Tibial nerve (tissue), 3 donors: Measurements from ENCODE around the gene CAPN1.

Experiments used
- POLR2A ChIP-seq, 2 donors: fragments of 450-650 bp; IDR thresholded peaks; one replicate each; pipeline ENCODE4 v1.6.1; 2017; ENCODE audit warnings: antibody characterized with exemption in 2 of 2, mild to moderate bottlenecking in 2 of 2, moderate library complexity in 2 of 2
- TF ChIP-seq, protein P1 (sequence below), 5 experiments: fragments of 200-600 bp in 3 of 5; fragments of 450-650 bp in 2 of 5; sonication (generic) in 3 of 5; IDR thresholded peaks; one replicate each; pipeline ENCODE4 v1.5.1; 2016 to 2019; ENCODE audit warnings: antibody characterized with exemption in 5 of 5, mild to moderate bottlenecking in 3 of 5, moderate library complexity in 2 of 5

DNA sequence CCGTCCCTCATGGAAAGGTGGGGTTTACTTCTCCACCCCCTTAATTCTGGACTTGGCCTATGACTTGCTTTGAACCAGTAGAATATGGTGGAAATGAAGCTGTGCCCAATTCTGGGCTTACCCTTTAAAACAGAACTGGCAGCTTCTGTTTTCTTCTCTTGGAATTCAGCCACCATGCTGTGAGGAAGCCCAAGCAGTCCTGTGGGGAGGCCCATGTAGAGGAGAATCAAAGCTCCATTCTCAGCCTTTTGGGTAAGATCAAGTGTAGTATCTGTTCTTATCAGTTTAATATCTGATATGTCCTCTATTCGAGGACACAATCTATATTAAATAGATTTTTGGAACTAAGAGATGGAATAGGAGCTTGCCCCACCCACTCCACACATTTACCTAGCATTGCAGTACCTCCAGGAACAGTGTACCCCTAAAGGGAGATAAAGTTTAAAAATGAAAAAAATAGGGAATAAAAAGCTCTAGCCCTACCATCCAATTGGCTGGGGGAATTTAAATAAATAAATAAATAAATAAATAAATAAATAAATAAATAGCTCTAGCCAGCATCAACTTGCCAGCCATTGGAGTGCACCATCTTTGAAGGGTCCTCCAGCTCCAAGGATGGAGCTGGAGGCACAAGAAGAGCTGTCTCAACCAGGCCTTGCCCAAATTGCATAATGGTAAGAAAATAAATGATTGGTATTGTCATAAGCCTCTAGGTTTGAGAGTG, 34.2 kb upstream of the CAPN1 start:
- TF ChIP-seq, protein P1, sequence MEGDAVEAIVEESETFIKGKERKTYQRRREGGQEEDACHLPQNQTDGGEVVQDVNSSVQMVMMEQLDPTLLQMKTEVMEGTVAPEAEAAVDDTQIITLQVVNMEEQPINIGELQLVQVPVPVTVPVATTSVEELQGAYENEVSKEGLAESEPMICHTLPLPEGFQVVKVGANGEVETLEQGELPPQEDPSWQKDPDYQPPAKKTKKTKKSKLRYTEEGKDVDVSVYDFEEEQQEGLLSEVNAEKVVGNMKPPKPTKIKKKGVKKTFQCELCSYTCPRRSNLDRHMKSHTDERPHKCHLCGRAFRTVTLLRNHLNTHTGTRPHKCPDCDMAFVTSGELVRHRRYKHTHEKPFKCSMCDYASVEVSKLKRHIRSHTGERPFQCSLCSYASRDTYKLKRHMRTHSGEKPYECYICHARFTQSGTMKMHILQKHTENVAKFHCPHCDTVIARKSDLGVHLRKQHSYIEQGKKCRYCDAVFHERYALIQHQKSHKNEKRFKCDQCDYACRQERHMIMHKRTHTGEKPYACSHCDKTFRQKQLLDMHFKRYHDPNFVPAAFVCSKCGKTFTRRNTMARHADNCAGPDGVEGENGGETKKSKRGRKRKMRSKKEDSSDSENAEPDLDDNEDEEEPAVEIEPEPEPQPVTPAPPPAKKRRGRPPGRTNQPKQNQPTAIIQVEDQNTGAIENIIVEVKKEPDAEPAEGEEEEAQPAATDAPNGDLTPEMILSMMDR (IDR thresholded peaks at IDR 0.05), result no peak
- TF ChIP-seq POLR2A (IDR thresholded peaks at IDR 0.05), result no peak
